GM18858 (cell line): ENCODE results near the gene LY6G5B.

Experiments used
- ATAC-seq: cut with Tn5 transposase; IDR thresholded peaks from one replicate; pipeline ENCODE4 v1.9.1; 2021; ENCODE audit not compliant: unreplicated experiment

Gene LY6G5B

DNA sequence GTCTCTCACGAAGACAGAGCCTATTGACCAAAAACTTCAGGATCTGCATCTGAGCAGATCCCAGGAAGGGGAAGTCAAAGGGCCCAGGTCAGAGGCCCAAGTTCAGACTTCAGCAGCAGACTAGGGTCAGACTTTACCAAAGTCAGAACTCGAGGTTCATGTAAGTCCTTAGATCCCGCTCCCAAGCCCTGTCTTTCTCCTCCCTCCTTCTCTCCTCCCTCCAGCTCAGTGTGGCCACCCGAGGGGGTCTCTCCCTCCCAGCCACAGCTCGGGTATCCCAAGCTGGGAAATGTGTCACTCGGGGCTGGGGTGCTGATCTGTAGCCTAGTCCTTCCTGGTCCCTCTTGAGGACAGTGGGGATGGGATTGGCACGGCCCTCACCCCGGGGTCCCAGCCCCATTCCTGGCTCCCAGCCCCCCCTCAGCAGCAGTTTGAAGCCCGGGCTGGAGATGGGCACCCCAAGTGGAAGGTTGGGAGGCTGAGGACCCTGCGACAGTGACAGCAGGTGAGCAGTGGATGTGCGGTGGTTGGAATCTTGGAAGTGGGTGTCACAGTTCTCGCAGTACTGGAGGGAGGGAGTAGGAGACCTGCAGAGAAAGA is 7.6 kb upstream of the LY6G5B start:
- ATAC-seq, result no peak

DNA sequence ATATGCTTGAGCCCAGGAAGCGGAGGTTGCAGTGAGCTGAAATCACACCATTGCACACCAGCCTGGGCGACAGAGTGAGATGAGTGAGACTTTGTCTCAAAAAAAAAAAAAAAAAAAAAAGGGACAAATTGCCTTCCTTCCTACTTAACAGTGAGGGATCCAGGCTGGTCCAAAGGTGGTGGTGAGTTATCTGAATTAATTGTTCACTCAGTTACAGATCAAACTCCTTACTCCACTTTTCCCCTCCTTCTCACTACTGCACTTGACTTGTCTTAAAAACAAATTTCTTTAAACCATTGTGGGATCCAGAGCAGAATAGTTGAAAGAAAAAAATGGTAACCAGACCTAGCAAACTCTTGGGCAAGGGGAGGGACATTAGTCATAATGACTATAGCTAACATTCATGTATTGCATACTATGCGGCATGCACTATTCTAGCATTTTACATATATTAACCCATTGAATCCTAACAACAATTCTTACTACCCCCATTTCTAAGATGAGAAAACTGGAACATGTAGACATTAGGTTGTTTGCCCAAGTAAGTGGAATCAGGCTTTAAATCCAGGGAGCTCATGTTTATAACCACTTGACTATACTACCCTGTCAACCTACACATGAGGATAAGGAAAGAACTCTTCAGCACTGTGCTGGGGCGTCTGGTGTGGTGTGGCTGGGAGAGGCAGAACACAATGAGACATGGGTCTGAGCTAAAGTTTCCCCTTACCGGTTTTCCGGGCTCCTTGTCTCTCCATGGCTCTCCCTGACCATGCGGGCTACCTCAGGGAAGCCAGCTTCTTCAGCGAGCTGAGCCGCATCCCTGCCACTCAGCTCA is 6.4 kb upstream of the LY6G5B start:
- no peak for ATAC-seq

DNA sequence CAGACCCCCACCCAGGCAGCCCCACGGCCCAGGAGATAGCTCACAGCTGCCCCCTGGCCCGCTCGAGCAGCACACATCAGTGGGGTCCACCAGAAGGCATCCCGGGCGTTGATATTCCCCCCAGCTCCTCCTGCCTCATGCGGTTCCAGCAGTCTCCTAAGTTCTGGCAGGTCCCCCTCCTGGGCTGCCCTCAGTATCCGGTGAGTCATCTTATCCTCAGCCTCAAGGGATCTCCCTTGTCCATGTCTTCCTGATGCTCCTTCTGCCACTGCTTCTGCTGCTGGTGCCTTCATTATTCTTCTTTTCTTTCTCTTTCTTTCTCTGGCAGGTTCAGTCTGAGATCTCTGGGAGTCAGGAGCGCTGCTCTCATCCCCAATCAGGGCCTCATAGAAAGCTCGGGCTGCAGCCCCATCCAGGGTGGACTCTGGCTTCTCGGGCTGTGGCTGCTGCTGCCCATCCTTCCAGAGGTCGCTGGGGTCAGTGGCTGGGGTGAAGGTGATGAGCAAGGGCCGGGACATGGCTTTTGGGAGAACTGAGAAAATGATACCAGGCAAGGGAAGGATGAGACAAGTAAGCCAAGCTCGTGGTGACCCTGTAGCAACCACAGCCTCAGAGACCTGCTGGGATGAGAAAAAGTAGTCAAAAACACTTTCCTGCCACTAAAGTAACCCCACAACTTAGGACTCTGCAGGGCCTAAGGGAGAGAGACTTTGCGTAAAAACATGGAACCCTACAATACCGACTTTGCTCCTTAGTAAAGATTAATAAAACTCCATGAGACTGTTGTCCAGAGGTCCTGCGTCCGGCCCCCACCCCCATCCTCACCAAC is 5.6 kb upstream of the LY6G5B start:
- no peak for ATAC-seq

DNA sequence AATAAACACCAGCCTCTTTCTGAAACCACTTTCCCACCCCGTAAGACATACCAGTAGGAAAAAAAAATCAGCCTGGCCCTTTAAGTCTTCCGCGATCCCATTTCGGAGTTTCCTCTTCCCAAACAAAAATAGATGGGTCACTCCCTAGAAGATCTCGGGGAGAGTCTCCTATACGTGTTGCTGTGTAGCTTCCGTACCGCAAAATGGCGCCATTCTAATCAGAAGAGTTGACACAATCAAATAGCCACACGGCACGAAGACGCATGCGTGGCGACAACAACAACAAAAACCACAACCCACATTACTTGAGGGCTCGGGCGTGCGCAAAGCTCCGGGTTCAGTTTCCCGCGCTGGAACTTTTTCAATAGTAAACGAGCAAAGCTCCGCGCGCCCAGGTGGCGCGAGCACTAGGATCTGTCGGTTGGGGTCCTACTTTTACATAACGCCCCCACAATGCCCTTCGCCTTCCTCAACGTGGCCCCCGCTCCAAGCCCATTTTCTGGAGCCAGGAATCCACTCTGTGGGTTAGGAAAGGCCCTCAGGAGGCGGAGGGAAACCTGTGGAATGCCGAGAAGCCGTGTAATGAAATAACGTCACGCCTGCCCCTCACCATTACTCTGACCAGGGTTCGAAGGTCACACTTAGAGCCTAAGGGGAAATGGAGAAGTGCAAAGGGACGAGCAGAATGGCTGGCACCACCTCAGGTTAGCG is 4.8 kb upstream of the LY6G5B start, which contains the start of gene GPANK1:
TSS of gene GPANK1 (minus strand) at position 208 of the 711 bp plus-strand sequence. CDS start 519 bp downstream, outside the sequence.
- no peak for ATAC-seq

DNA sequence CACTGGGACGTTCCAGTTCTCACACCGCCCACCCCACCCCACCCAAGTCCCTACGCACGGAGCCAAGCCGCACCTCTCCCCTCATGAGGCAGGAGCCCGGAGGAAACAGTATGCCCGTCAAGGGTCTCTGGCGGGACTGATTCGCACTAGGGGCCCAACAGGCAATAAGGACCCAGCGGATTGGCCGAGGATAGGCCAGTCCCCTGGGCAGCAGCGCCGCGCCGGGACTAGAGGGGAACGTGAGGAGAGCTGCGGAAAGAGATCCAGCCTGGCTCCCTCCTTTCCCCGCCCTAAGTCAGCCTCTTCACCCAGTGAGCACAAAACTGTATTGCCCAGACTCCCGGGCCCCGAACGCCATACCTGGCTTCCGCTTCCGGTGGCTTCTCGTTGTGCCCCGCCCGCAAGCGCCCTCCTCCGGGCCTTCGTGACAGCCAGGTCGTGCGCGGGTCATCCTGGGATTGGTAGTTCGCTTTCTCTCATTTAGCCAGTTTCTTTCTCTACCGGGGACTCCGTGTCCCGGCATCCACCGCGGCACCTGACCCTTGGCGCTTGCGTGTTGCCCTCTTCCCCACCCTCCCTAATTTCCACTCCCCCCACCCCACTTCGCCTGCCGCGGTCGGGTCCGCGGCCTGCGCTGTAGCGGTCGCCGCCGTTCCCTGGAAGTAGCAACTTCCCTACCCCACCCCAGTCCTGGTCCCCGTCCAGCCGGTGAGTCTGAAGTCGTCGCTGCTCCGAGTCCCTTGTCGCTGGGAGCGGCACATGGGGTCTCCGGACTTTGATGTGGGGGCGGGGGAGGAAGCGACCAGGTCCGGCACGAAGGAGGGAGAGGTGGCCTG is 4.1 kb upstream of the LY6G5B start, which contains the start of gene CSNK2B:
TSS of gene CSNK2B (plus strand) at position 580 of the 836 bp plus-strand sequence. CDS start 752 bp downstream, outside the sequence.
- peak; percentile 64 for ATAC-seq

DNA sequence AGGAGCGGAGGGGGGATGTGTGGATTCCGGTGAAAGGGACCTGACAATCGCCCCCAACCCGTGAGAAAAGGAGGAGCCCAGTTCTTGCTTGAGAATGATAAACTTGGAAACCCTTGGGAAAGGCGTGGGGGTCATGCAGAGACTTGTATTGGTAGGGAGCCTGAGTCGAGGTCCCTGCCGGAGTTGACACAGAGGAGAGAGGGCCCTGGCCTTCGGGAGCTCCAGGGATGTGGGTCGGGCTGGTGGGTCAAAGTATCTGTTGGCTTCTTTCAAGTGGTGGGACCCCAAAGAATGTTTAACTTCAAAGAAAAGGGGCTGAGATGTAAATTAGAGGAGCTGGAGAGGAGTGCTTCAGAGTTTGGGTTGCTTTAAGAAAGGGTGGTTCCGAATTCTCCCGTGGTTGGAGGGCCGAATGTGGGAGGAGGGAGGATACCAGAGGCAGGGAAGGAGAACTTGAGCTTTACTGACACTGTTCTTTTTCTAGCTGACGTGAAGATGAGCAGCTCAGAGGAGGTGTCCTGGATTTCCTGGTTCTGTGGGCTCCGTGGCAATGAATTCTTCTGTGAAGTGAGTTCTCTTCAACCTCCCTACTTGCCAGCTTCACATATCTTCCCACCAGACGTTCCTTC is 3.3 kb upstream of the LY6G5B start:
- no peak for ATAC-seq

DNA sequence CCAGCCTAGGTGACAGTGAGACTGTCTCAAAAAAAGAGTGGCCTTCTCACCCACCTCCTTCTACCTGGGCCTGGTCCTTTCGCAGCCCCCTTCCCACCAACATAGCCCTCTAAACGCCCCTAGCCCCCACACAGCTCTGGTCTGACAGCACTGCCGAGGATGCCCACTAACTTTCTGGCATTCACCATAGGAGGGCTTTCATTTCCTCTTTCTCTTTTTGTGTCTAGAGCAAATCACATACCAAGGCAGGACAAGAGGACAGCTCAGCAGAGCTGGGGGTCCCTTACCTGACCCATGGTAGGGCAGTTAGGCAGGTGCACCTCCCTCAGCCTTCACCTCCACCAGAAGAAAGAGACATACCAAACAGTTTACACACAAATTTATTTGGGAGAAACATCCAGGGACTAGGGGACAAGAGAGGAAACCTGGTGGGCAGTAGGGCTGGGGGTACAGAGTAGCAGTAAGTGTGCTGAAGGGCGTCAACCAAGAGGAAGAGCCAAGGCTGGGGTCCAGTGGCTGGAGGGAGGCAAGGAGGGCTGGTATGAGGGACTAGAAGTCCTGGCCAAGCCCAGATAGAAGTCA is 6.6 kb downstream of the LY6G5B start:
- ATAC-seq, result no peak

DNA sequence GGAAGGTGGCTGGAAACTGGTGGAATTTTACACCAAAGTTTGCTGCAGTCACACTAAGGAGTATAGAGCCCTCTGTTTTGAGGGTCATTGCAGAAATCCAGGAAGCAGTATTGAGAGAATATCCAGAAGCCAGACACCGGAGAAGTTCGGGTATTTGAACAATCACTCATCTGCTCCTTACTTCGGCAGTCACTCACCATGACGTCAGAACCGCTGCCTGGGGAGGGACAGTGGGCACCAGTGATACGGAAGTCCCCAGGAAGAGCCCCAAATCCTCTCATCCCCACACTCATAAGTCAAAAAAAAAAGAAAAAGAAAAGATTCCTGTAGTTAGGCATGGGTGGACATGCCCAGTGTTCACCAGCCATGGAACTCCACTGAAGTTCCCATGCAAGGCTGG is 7.1 kb downstream of the LY6G5B start:
- ATAC-seq, result no peak

DNA sequence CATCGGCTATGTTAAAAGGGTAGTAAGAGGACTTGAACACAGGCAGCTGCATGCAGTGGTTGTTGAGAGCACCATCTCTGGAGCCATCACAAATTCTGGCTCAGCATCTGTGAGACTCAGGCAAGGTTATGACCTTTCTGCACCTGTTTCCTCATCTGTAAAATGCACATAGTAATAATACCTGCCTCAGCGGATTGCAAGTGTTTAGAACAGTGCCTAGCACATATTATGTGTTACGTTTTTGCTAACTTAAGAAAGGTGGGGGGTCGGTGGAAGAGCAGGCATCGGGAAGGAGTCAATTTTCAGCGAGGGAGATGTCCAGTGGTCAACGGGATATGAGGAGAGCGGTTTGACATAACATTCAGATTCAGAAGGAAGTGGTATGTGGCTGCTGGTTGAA is 8.2 kb downstream of the LY6G5B start:
- ATAC-seq, result no peak

DNA sequence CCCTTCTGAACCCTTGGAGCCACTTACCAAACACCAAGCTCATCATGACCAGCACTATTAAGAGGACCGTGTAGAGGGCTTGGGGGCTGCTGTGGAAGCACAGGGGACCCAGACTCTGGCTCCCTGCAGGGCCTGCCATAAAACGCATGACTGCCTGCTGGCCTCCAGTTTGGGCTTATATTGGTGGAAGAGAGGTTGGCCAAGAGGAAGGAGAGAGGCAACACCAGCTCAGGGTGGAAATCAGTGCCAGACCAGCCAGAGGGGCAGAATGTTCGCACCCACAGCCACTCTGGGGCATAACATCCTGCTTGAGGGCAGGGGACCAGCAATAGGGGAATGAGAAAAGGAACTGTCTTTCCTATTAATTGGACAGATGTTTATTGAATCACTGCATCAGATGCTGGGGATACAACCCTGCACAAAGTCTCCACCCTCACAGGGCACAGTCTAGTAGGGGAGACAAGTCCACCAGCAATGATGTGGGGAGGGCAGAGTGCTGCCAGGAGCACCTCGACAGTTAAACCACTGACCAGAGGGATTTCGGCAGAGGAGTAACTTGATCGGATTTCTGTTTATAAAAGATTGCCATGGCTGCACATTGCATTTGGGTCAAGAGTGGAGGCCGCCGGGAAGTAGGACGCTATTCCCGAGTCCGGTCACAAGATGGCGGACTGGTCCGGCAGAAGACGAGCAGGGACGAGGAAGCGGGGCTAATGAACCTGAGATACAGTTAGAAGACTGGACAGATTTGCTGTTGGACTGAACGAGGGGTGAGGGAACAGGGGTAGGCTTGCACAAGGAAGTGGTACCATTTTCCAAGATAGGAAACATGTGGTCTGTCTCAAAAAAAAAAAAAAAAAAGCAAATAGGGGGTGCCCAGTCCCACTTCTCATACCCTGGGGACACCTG is 10.7 kb downstream of the LY6G5B start, which contains the start of gene LY6G5C:
TSS of gene LY6G5C (minus strand) at position 842 of the 909 bp plus-strand sequence. CDS start at position 148, 694 bp downstream.
- no peak for ATAC-seq

DNA sequence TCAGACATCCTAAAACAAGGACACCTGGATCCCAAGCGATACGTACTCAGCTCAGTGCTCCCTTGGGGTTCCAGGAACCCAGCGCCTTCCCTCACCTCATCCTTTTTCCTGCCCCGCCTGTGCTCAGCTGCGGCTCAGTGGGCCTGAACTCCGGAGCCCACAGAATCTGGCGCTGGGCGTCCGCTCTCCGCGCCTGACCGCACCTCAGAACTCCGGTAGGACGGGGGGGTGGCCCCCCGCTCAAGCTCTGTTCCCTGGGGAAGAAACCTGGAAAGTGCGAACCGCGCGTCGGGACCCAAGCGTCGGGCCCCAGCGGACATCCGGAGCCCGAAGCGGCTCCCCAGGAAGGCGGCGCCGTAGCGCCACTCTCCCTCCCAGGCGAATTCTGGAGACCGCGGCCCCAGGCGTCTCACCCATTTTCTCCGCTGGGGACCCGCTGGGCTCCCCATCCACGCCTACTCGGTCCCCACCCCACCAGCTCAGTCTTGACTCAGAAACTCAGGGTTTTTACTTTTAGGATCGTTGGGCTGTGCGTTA is 11.4 kb downstream of the LY6G5B start:
- no peak for ATAC-seq

DNA sequence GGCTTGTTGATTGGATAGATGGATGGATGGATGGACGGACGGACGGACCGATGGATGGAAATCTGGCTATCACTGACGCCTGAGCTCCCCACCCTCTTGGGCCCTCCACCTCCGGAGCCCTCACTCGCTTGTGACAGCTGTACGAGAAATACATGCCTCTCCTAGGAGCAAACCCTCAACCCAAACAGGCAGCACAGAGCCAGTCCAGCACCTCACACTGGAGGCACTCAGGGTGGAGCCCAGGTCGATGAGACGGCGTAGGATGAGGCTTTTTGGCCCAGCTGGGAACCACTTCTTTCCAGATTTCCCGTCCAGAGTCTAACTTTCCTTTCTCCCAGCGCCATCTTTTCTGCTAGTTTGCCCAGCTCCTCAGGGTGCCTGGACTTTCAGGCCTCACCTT is 13.8 kb downstream of the LY6G5B start:
- no peak for ATAC-seq

DNA sequence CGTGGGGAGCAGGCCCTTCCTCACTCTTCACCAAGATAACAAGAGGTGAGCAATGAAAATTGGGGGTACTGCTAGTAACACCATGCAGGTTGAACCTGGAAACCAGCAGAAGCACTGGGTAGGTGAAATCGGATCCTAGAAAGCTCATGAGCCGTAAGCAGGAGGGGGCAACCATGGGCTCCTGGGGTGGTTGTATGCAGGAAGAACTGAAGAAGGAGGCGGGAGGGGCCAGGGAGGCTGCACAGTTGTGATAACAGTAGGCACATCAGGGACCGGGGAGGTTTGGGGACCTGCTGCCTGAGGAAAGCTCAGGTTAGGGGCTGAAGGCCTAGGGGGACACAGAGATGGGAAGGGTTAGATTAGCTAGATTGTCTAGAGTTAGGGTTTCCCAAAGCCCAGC is 16.7 kb downstream of the LY6G5B start:
- no peak for ATAC-seq

DNA sequence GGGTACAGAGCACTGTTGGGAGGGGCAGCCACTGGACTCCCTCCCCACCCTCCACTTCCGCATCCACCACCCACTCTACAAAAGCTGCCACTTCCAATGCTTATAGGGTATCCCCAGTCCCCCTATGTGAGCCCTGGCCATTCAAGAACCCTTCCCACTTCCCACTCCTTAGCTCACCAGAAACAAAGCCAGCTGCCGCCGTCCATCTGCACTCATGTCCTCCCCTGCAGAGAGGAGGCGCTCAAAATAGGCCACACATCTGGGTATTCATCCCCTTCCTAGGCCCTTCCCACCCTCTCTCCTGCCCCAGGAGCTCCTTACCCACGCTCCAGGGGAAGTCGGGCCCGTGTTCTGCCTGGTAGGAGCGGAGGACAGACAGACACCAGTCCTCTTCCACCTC is 17.5 kb downstream of the LY6G5B start:
- no peak for ATAC-seq

DNA sequence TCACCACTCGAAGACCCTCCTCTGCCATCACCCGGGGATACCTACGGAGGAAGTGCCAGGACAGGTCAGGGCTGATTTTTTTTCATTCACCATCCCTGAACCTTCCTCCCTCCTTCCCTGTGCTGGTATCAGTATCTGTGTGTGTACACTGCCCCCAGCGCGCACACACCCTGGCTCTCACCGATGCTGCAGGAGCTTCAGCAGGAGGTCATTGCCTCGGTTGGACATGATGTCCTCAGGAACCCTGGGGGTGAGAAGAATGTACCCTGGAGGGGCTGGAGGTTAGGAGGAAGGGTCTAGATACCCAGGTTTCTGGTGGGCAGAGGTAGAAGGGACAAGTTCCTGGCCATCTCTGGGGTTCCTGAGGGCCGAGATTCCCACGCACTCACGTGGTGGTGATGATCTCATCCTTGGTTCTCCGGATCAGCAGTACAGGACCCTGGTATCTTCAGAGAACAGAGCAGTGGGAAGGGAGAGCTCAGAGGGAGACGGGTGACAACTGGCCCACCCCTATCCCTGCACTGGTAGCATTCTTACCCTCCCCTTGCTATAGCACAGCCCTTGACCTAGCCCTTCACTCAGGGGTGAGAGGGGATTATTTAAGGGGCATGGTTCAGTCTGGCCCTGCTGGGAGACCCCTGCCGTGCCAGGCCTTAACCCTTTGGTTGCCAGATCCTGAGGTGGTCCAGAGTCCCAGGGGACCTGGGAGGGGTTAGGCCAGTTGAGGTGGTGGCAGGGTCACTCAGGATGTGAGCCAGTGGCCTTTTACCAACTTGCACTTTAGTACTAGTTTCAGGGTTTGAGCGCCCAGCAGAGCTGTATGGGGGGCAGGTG is 18.3 kb downstream of the LY6G5B start:
- no peak for ATAC-seq

DNA sequence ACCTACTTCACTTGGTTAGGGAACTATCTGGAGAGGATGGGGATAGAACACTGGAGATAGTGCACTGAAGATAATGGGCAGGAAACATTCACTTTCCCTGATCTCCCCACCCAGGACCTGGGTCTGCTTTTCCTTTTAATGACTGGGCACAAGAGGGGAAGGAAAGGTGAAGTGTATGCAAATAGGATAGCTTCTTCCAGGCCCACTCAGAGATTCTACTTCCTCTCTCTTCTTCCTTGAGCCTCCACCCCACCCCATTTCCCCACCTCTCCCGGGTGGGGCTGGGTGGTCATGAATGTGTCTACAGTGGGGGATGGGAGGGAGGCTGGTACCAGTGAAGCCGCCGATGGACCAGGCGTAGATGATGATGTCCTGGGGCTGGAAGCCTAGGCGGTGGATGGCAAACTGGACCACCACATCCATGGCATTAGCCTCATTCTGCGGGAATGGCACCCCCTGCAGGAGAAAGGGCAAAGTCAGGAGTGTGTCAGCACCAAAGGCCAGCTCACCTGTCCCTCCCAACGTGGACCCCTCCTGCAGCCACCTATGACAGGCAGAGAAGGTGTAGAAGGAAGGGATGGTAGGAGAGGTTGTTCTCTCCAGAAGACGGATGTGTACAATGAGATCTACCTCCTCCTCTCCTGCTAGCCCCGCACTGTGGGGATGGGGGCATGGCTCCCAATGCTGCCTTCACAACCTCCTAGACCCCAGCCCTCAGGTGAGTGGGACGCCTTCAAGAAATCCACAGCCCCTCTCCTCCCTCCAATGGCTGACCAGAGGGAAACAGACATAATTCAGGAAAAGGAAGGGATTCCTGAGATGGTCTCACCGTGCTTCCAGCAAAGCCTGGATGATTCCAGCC is 19.7 kb downstream of the LY6G5B start:
- no peak for ATAC-seq
